H9 (cell line): Measurements from ENCODE around the gene PTGES3L. TPM values are rescaled to one million over a fixed set of nuclear protein-coding genes. Genes with fewer than 3 reads are reported as not detected.

Experiments used
- DNase-seq: peaks from one replicate; pipeline ENCODE4 v3.0.0-alpha.2; 2017
- H2AFZ ChIP-seq: one replicate; pipeline ENCODE4 v1.6.1; 2013; ENCODE audit warnings: mild to moderate bottlenecking, low read length, control low read depth, moderate library complexity
- H2AK5ac ChIP-seq: 2 replicates; pipeline ENCODE4 v1.6.1; 2013; ENCODE audit warnings: low read length, control low read depth, mixed read lengths; ENCODE audit not compliant: insufficient read length
- H2BK120ac ChIP-seq: one replicate; pipeline ENCODE4 v1.6.1; 2013; ENCODE audit warnings: low read depth, mild to moderate bottlenecking, low read length, control low read depth, inconsistent platforms; ENCODE audit not compliant: poor library complexity, severe bottlenecking
- H2BK12ac ChIP-seq: 2 replicates; pipeline ENCODE4 v1.6.1; 2013; ENCODE audit warnings: low read length, control low read depth, mixed read lengths, low read depth; ENCODE audit not compliant: insufficient read length
- H2BK15ac ChIP-seq: 2 replicates; pipeline ENCODE4 v1.6.1; 2013; ENCODE audit warnings: low read depth, low read length, control low read depth
- H2BK20ac ChIP-seq: one replicate; pipeline ENCODE4 v1.6.1; 2013; ENCODE audit warnings: low read depth, mild to moderate bottlenecking, low read length, control low read depth, inconsistent platforms; ENCODE audit not compliant: poor library complexity, severe bottlenecking
- H2BK5ac ChIP-seq: 2 replicates; pipeline ENCODE4 v1.6.1; 2013; ENCODE audit warnings: low read length, control low read depth, mixed read lengths; ENCODE audit not compliant: insufficient read length
- H3K14ac ChIP-seq: 2 replicates; pipeline ENCODE4 v1.6.1; 2013; ENCODE audit warnings: low read length, control low read depth; ENCODE audit not compliant: insufficient read depth
- H3K18ac ChIP-seq: 2 replicates; pipeline ENCODE4 v1.6.1; 2013; ENCODE audit warnings: low read depth, mild to moderate bottlenecking, mixed read lengths, low read length, control low read depth; ENCODE audit not compliant: insufficient read length
- H3K23ac ChIP-seq: 2 replicates; pipeline ENCODE4 v1.6.1; 2013; ENCODE audit warnings: low read length, control low read depth, mixed read lengths, low read depth; ENCODE audit not compliant: insufficient read length
- H3K23me2 ChIP-seq: 2 replicates; pipeline ENCODE4 v1.6.1; 2013; ENCODE audit warnings: low read depth, mild to moderate bottlenecking, mixed read lengths, low read length, control low read depth; ENCODE audit not compliant: insufficient read length, poor library complexity, severe bottlenecking
- H3K27ac ChIP-seq: 2 replicates; pipeline ENCODE4 v1.5.1; 2013; ENCODE audit warnings: low read length, control low read depth, mixed read lengths, low read depth; ENCODE audit not compliant: insufficient read length
- H3K27me3 ChIP-seq: 2 replicates; pipeline ENCODE4 v1.6.1; 2013; ENCODE audit warnings: low read length, control low read depth, inconsistent platforms; ENCODE audit not compliant: insufficient read depth
- H3K4ac ChIP-seq: 2 replicates; pipeline ENCODE4 v1.6.1; 2013; ENCODE audit warnings: low read depth, mild to moderate bottlenecking, control low read depth, inconsistent platforms, low read length, moderate library complexity
- H3K4me1 ChIP-seq: 2 replicates; pipeline ENCODE4 v1.6.1; 2013; ENCODE audit warnings: low read length, control low read depth, inconsistent platforms; ENCODE audit not compliant: insufficient read depth
- H3K4me2 ChIP-seq: 2 replicates; pipeline ENCODE4 v1.6.1; 2013; ENCODE audit warnings: low read length, control low read depth, mixed read lengths; ENCODE audit not compliant: insufficient read length, insufficient read depth
- H3K56ac ChIP-seq: 2 replicates; pipeline ENCODE4 v1.6.1; 2013; ENCODE audit warnings: low read depth, mild to moderate bottlenecking, mixed read lengths, low read length, control low read depth; ENCODE audit not compliant: insufficient read length
- H3K79me1 ChIP-seq: 2 replicates; pipeline ENCODE4 v1.6.1; 2013; ENCODE audit warnings: low read depth, mild to moderate bottlenecking, moderate library complexity, low read length, control low read depth, inconsistent platforms; ENCODE audit not compliant: insufficient read depth, poor library complexity, severe bottlenecking
- H3K79me2 ChIP-seq: 2 replicates; pipeline ENCODE4 v1.6.1; 2013; ENCODE audit warnings: low read length, control low read depth, inconsistent platforms; ENCODE audit not compliant: insufficient read depth
- H3K9ac ChIP-seq: 2 replicates; pipeline ENCODE4 v1.6.1; 2013; ENCODE audit warnings: low read length, control low read depth, mixed read lengths; ENCODE audit not compliant: insufficient read length; ENCODE audit errors: extremely low read depth
- H3K9me3 ChIP-seq: one replicate; pipeline ENCODE4 v1.6.1; 2013; ENCODE audit warnings: low read depth, low read length, inconsistent platforms; ENCODE audit not compliant: control insufficient read depth
- H3T11ph ChIP-seq: one replicate; pipeline ENCODE4 v1.6.1; 2013; ENCODE audit warnings: mild to moderate bottlenecking, low read length, control low read depth, inconsistent platforms
- H4K20me1 ChIP-seq: one replicate; pipeline ENCODE4 v1.6.1; 2013; ENCODE audit not compliant: control insufficient read depth, insufficient read length, insufficient read depth
- H4K5ac ChIP-seq: 2 replicates; pipeline ENCODE4 v1.6.1; 2013; ENCODE audit warnings: low read depth, mild to moderate bottlenecking, mixed read lengths, low read length, control low read depth; ENCODE audit not compliant: insufficient read length
- H4K8ac ChIP-seq: replicated peaks from 2 replicates; pipeline ENCODE4 v1.6.1; 2013; ENCODE audit warnings: low read length, control low read depth, mixed read lengths, low read depth; ENCODE audit not compliant: insufficient read length
- H4K91ac ChIP-seq: 2 replicates; pipeline ENCODE4 v1.6.1; 2013; ENCODE audit warnings: low read depth, mild to moderate bottlenecking, moderate library complexity, mixed read lengths, low read length, control low read depth; ENCODE audit not compliant: insufficient read length
- H3K27ac Mint-ChIP-seq, 3 experiments: 2 replicates in 2 of 3; 3 replicates in 1 of 3; pipeline ENCODE4 v1.8.0; 2020 to 2021; ENCODE audit warnings: mixed read lengths in 3 of 3, mild to moderate bottlenecking in 1 of 3, moderate library complexity in 1 of 3
- H3K27me3 Mint-ChIP-seq: 2 replicates; pipeline ENCODE4 v1.8.0; 2021; ENCODE audit warnings: low read depth, mild to moderate bottlenecking, moderate library complexity, mixed read lengths
- H3K36me3 Mint-ChIP-seq, 3 experiments: 2 replicates in 2 of 3; 3 replicates in 1 of 3; pipeline ENCODE4 v1.8.0; 2020 to 2021; ENCODE audit warnings: low read depth in 3 of 3, mixed read lengths in 3 of 3; ENCODE audit not compliant: insufficient read depth in 1 of 3
- H3K4me1 Mint-ChIP-seq, 2 experiments: 2 replicates each; pipeline ENCODE4 v1.8.0; 2020; ENCODE audit warnings: mixed read lengths in 2 of 2
- H3K4me3 Mint-ChIP-seq, 2 experiments: 2 replicates in 1 of 2; 3 replicates in 1 of 2; pipeline ENCODE4 v1.8.0; 2020 to 2021; ENCODE audit warnings: mild to moderate bottlenecking in 2 of 2, mixed read lengths in 2 of 2, moderate library complexity in 1 of 2
- H3K9me3 Mint-ChIP-seq, 2 experiments: 2 replicates in 1 of 2; 3 replicates in 1 of 2; pipeline ENCODE4 v1.8.0; 2020; ENCODE audit warnings: mild to moderate bottlenecking in 2 of 2, mixed read lengths in 2 of 2, moderate library complexity in 1 of 2
- WGBS: extraction: QIAGEN DNeasy Blood & Tissue Kit; methylation state at CpG from one replicate; pipeline ENCODE4 v1.1.7; 2013; ENCODE audit warnings: missing lambda C conversion rate, low lambda C conversion rate, mixed read lengths; ENCODE audit not compliant: insufficient read length; ENCODE audit errors: extremely low coverage; 5-methylcytosine and 5-hydroxymethylcytosine counted together
- total RNA-seq: library from RNA; stranded (reverse); gene quantifications from 2 replicates; pipeline ENCODE4 v1.2.1, GENCODE V29; 2021
- TF ChIP-seq, protein P1 (sequence below): fragments of 200-600 bp; sonication (generic); conservative IDR thresholded peaks from 3 replicates; pipeline ENCODE4 v1.8.0; 2021; ENCODE audit warnings: antibody characterized with exemption, mild to moderate bottlenecking

PTGES3L gene
- total RNA-seq, 1 experiment from 2014 or later: 4.2 TPM

DNA sequence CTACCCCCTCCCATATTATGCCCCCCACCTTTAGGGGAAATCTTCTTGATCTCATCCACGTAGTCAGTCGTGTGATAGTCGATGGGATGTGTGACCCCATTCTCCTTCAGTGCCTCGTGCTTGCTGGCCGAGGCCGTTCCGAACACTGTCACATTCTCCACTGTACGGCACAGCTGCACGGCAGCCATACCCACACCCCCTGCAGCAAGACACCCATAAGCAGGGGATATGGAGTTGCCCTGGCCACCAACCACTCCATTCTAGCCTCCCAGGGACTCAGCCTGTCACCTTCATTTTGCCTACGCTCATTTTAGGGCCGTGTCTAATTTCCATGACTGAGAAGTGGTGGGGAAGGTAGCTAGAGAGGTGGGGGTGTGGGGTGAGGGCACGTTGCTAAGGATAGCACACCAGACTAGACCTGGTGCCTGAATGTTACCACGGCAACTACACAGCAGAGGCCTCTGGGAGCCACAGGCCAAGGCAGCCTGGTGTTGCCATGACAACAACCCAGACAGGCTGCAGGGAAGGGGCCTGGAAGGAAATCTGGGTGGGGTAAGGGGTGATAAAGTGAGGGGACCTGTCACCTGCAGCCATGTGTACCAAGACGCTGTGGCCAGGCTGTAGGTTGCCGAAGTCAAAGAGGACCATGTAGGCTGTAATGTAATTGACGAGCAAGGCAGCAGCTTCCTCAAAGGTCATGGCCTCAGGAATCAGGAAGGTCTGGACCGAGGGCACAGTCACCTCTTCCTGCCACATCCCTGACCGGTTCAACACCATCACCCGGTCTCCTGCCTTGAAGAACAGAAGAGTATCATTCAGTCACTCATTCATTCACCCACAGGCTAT lies 38.4 kb upstream of the PTGES3L start:
- H4K8ac ChIP-seq: no peak overlapping the region
- H3K79me2 ChIP-seq: no peaks in the 10 kb centered on the region; the same call in 1 of the 2 replicates
- no peak overlapping the region for H3K27ac ChIP-seq
- H3K79me1 ChIP-seq: no peaks in the 10 kb centered on the region
- peak overlapping the region in 2 of 3 experiments; percentile 23 to 68; a peak in 3 of 7 replicates for H3K27ac Mint-ChIP-seq
- peaks cover 5% of the 10 kb centered on the region for H3K23me2 ChIP-seq
- H3K18ac ChIP-seq: no peak overlapping the region
- H3K56ac ChIP-seq: no peak overlapping the region
- H4K5ac ChIP-seq: no peak overlapping the region
- H2BK5ac ChIP-seq: no peak overlapping the region
- H3K9me3 ChIP-seq: no peaks in the 10 kb centered on the region
- DNase-seq: peak; percentile 60
- TF ChIP-seq, protein P1, sequence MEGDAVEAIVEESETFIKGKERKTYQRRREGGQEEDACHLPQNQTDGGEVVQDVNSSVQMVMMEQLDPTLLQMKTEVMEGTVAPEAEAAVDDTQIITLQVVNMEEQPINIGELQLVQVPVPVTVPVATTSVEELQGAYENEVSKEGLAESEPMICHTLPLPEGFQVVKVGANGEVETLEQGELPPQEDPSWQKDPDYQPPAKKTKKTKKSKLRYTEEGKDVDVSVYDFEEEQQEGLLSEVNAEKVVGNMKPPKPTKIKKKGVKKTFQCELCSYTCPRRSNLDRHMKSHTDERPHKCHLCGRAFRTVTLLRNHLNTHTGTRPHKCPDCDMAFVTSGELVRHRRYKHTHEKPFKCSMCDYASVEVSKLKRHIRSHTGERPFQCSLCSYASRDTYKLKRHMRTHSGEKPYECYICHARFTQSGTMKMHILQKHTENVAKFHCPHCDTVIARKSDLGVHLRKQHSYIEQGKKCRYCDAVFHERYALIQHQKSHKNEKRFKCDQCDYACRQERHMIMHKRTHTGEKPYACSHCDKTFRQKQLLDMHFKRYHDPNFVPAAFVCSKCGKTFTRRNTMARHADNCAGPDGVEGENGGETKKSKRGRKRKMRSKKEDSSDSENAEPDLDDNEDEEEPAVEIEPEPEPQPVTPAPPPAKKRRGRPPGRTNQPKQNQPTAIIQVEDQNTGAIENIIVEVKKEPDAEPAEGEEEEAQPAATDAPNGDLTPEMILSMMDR: no peak
- H3K4me3 Mint-ChIP-seq: no peak overlapping the region
- H3K4me1 Mint-ChIP-seq: peaks cover 30 to 61% of the 10 kb centered on the region in 2 experiments
- H2BK120ac ChIP-seq: no peak overlapping the region
- no peak overlapping the region for H3K9ac ChIP-seq
- no peak overlapping the region for H2BK15ac ChIP-seq
- peaks cover 11 to 47% (median 45%) of the 10 kb centered on the region in 3 experiments; a peak in 6 of 7 replicates for H3K36me3 Mint-ChIP-seq
- H3K4me2 ChIP-seq: no peak overlapping the region
- no peak overlapping the region for H2BK20ac ChIP-seq
- no peak overlapping the region for H4K91ac ChIP-seq
- no peak overlapping the region for H2AK5ac ChIP-seq
- H3T11ph ChIP-seq: no peak overlapping the region
- no peak overlapping the region for H2AFZ ChIP-seq
- H3K14ac ChIP-seq: no peak overlapping the region
- WGBS: no CpG with 5 or more reads among the region's 19 CpGs
- no peaks in the 10 kb centered on the region for H3K9me3 Mint-ChIP-seq
- H3K27me3 Mint-ChIP-seq: no peaks in the 10 kb centered on the region
- no peaks in the 10 kb centered on the region for H4K20me1 ChIP-seq
- no peaks in the 10 kb centered on the region for H3K27me3 ChIP-seq
- no peak overlapping the region for H3K23ac ChIP-seq
- H3K4ac ChIP-seq: no peak overlapping the region
- H3K4me1 ChIP-seq: peaks cover 3% of the 10 kb centered on the region
- H2BK12ac ChIP-seq: no peak overlapping the region
